ENCODE results near the gene KSR1.

KSR1 gene

DNA sequence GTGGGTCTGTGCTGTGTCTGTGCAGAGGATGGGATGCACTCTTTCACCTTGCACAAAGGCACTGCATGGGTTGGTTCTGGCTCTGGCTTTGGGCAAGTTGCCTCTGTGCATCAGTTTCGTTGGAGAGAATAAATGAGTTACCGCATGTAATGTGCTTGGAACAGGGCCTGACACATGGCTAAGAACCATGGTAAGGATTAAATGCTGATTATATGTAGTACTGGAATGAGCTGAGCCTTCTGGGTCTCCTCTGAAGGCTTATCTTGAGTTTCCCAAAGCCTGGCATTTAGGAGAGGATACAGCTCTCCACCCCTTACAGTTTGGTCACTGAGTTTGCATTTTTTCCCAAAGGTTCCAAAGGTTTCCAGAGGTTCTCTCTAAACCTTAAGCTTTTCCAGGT is 69.1 kb downstream of the KSR1 start:
- no peaks in the 10 kb centered on the region for H3K36me3 ChIP-seq (replicated peaks in 1 of 2; ENCODE audit: control insufficient read depth in 2 of 2, insufficient read depth in 2 of 2, low read length in 2 of 2)
- no CpG with 5 or more reads among the region's 2 CpGs for WGBS, 2 donors (ENCODE audit: extremely low coverage in 2 of 2, insufficient read length in 2 of 2, insufficient replicate concordance in 1 of 2)
- peaks cover 14 to 16% of the 10 kb centered on the region in 2 donors for H3K4me1 ChIP-seq (ENCODE audit: control insufficient read depth in 2 of 2, insufficient read depth in 1 of 2, low read depth in 1 of 2, low read length in 2 of 2)
- no peak overlapping the region for H3K14ac ChIP-seq (ENCODE audit: low read length)
- H2BK12ac ChIP-seq (ENCODE audit: low read length), result no peak overlapping the region
- H2AK5ac ChIP-seq (ENCODE audit: low read depth, low read length), result no peak overlapping the region
- H3K18ac ChIP-seq (ENCODE audit: low read length), result no peak overlapping the region
- H3K23ac ChIP-seq (ENCODE audit: low read depth, low read length, poor library complexity), result no peak overlapping the region
- no peak overlapping the region for H4K91ac ChIP-seq (ENCODE audit: low read depth, low read length, poor library complexity)
- no peak overlapping the region for H2BK5ac ChIP-seq (ENCODE audit: low read length)
- H2AFZ ChIP-seq (ENCODE audit: low read length), result no peak overlapping the region
- no peaks in the 10 kb centered on the region for H3K27me3 ChIP-seq (ENCODE audit: control insufficient read depth in 3 of 3, insufficient read depth in 3 of 3, low read depth in 1 of 3, low read length in 3 of 3)
- H2BK15ac ChIP-seq (ENCODE audit: low read length), result no peak overlapping the region
- no peak overlapping the region for H4K8ac ChIP-seq (ENCODE audit: low read depth, low read length)
- H3K27ac ChIP-seq (replicated peaks; ENCODE audit: low read length), result no peak overlapping the region
- DNase-seq (ENCODE audit: low spot score), result no peak
- H3K9ac ChIP-seq (ENCODE audit: low read depth, low read length, poor library complexity), result no peak overlapping the region
- H3K4me2 ChIP-seq (ENCODE audit: insufficient read depth, low read length, poor library complexity, severe bottlenecking), result no peak overlapping the region
- no peak overlapping the region for H2BK120ac ChIP-seq (ENCODE audit: low read depth, low read length)
- H3K4ac ChIP-seq (ENCODE audit: low read length), result no peak overlapping the region
- H3K9me3 ChIP-seq (replicated peaks in 1 of 2; ENCODE audit: control insufficient read depth in 2 of 2, insufficient read depth in 1 of 2, low read depth in 1 of 2, low read length in 2 of 2), result no peaks in the 10 kb centered on the region
- no peaks in the 10 kb centered on the region for H3K79me1 ChIP-seq (ENCODE audit: low read depth, low read length)
- H3K4me3 ChIP-seq (ENCODE audit: low read length in 2 of 2), result no peak overlapping the region

DNA sequence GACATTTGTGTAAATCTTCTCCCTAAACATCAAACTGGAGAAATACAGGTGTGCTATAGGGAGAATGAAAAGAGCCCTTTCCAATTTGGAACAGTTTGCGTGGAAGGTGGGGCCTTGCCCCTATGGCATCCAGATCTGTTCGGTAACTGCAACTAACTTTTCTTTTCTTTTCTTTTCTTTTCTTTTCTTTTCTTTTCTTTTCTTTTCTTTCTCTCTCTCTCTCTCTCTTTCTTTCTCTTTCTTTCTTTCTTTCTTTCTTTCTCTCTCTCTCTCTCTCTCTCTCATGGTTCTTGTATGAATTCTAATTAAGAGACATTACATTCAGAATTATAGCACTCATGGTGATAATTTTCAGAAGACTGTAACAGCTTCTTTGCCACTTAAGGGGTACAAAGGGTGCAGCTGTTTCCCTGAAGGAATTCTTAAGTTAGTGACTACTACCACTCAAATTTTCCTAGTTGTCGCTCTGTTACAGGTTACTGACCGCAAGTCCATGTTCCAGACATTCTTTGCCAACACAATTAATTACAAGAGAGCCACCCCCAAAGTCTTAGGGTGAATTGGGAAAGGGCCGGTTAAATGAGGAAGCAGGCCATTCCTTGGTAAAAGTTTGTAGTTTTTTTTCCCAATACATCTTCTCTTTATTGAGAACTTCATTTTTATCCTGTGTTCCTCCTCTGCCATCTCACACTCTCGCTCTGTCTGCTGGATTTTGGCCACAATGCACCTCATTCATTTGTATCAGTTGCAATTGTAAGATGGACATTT is 69.8 kb downstream of the KSR1 start:
- H3K4ac ChIP-seq (ENCODE audit: low read length), result no peak overlapping the region
- no peaks in the 10 kb centered on the region for H3K79me1 ChIP-seq (ENCODE audit: low read depth, low read length)
- H3K14ac ChIP-seq (ENCODE audit: low read length), result no peak overlapping the region
- DNase-seq (ENCODE audit: low spot score), result no peak
- H3K9ac ChIP-seq (ENCODE audit: low read depth, low read length, poor library complexity), result no peak overlapping the region
- no peak overlapping the region for H4K8ac ChIP-seq (ENCODE audit: low read depth, low read length)
- H3K23ac ChIP-seq (ENCODE audit: low read depth, low read length, poor library complexity), result no peak overlapping the region
- no peak overlapping the region for H3K27ac ChIP-seq (replicated peaks; ENCODE audit: low read length)
- H2BK5ac ChIP-seq (ENCODE audit: low read length), result no peak overlapping the region
- no CpG with 5 or more reads among the region's 6 CpGs for WGBS, 2 donors (ENCODE audit: extremely low coverage in 2 of 2, insufficient read length in 2 of 2, insufficient replicate concordance in 1 of 2)
- H3K18ac ChIP-seq (ENCODE audit: low read length), result no peak overlapping the region
- H3K27me3 ChIP-seq (ENCODE audit: control insufficient read depth in 3 of 3, insufficient read depth in 3 of 3, low read depth in 1 of 3, low read length in 3 of 3), result no peaks in the 10 kb centered on the region
- H3K4me2 ChIP-seq (ENCODE audit: insufficient read depth, low read length, poor library complexity, severe bottlenecking), result no peak overlapping the region
- no peak overlapping the region for H3K4me3 ChIP-seq (ENCODE audit: low read length in 2 of 2)
- peak overlapping the region; percentile 52 for H2AFZ ChIP-seq (ENCODE audit: low read length)
- H2AK5ac ChIP-seq (ENCODE audit: low read depth, low read length), result no peak overlapping the region
- H2BK120ac ChIP-seq (ENCODE audit: low read depth, low read length), result no peak overlapping the region
- no peaks in the 10 kb centered on the region for H3K9me3 ChIP-seq (replicated peaks in 1 of 2; ENCODE audit: control insufficient read depth in 2 of 2, insufficient read depth in 1 of 2, low read depth in 1 of 2, low read length in 2 of 2)
- H2BK15ac ChIP-seq (ENCODE audit: low read length), result no peak overlapping the region
- H4K91ac ChIP-seq (ENCODE audit: low read depth, low read length, poor library complexity), result no peak overlapping the region
- H3K4me1 ChIP-seq (ENCODE audit: control insufficient read depth in 2 of 2, insufficient read depth in 1 of 2, low read depth in 1 of 2, low read length in 2 of 2), result peaks cover 10% of the 10 kb centered on the region in 2 donors
- no peak overlapping the region for H2BK12ac ChIP-seq (ENCODE audit: low read length)
- H3K36me3 ChIP-seq (replicated peaks in 1 of 2; ENCODE audit: control insufficient read depth in 2 of 2, insufficient read depth in 2 of 2, low read length in 2 of 2), result no peaks in the 10 kb centered on the region

DNA sequence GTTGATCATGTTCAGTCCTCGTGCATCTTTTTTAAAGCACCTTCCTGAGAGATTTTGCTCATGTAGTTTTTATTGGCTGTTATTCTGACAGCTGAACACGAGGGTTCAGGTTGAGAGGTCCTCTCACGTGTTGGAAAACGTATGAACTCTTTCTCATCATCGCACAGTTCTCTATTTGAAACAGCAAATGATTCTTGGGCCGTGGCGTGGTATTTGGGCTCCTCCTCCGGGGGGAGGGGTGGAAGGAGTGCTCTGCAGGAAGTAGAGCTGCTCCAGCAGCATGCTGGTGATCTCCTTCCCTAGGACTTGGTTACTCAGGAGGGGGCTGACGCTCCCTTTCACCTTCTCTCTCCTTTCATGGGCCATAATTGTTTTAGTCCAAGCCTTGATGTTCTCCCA is 70.4 kb downstream of the KSR1 start:
- Histone ChIP-seq H2BK12ac (ENCODE audit: low read length) (no peak overlapping the region), H3K18ac (ENCODE audit: low read length) (no peak overlapping the region), H3K4me3 (ENCODE audit: low read length in 2 of 2) (no peak overlapping the region), H3K4me1 (ENCODE audit: control insufficient read depth in 2 of 2, insufficient read depth in 1 of 2, low read depth in 1 of 2, low read length in 2 of 2) (peaks cover 10% of the 10 kb centered on the region in 2 donors), H3K36me3 (replicated peaks in 1 of 2; ENCODE audit: control insufficient read depth in 2 of 2, insufficient read depth in 2 of 2, low read length in 2 of 2) (no peaks in the 10 kb centered on the region), H2AK5ac (ENCODE audit: low read depth, low read length) (no peak overlapping the region), H3K79me1 (ENCODE audit: low read depth, low read length) (no peaks in the 10 kb centered on the region), H3K14ac (ENCODE audit: low read length) (no peak overlapping the region), H2BK15ac (ENCODE audit: low read length) (no peak overlapping the region), H2BK120ac (ENCODE audit: low read depth, low read length) (no peak overlapping the region), H3K23ac (ENCODE audit: low read depth, low read length, poor library complexity) (no peak overlapping the region), H3K27me3 (ENCODE audit: control insufficient read depth in 3 of 3, insufficient read depth in 3 of 3, low read depth in 1 of 3, low read length in 3 of 3) (no peaks in the 10 kb centered on the region), H3K9ac (ENCODE audit: low read depth, low read length, poor library complexity) (no peak overlapping the region), H3K9me3 (replicated peaks in 1 of 2; ENCODE audit: control insufficient read depth in 2 of 2, insufficient read depth in 1 of 2, low read depth in 1 of 2, low read length in 2 of 2) (no peaks in the 10 kb centered on the region), H4K8ac (ENCODE audit: low read depth, low read length) (no peak overlapping the region), H3K4me2 (ENCODE audit: insufficient read depth, low read length, poor library complexity, severe bottlenecking) (no peak overlapping the region), H2AFZ (ENCODE audit: low read length) (peak overlapping the region; percentile 52), H4K91ac (ENCODE audit: low read depth, low read length, poor library complexity) (no peak overlapping the region), H3K27ac (replicated peaks; ENCODE audit: low read length) (no peak overlapping the region), H3K4ac (ENCODE audit: low read length) (no peak overlapping the region), H2BK5ac (ENCODE audit: low read length) (no peak overlapping the region)
- no peak for DNase-seq (ENCODE audit: low spot score)
- no CpG with 5 or more reads among the region's 9 CpGs for whole genome bisulfite sequencing, 2 donors (ENCODE audit: extremely low coverage in 2 of 2, insufficient read length in 2 of 2, insufficient replicate concordance in 1 of 2)

DNA sequence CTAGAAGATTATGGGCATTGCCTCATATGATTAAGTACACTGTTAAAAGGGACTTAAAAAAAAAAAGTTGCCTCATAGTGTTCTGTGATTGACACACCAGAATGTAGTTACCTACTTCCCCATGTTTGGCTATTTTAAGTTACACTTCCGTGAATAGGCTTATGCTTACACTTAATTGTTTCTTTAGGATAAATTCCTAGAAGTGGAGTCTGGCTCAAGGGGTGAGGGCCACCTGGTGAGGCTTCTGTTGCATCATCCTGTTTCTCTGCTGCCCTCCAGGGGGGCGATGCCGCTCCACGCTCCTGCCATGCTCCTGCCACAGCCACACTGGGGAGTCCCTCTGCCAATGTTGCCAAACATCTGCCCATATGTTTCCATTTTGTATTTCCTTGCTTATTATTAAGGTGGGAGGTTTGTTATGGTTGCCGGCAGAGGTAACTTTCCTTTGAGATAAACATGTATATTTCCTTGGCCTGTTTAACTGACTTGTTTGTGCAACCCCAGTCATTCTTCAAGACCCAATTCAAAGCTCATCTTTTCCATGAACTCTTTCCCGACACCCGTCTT is 73.1 kb downstream of the KSR1 start:
- H4K8ac ChIP-seq (ENCODE audit: low read depth, low read length), result no peak overlapping the region
- H3K14ac ChIP-seq (ENCODE audit: low read length), result no peak overlapping the region
- H2BK120ac ChIP-seq (ENCODE audit: low read depth, low read length), result no peak overlapping the region
- H3K4ac ChIP-seq (ENCODE audit: low read length), result no peak overlapping the region
- H3K79me1 ChIP-seq (ENCODE audit: low read depth, low read length), result peaks cover 3% of the 10 kb centered on the region
- no CpG with 5 or more reads among the region's 7 CpGs for WGBS, 2 donors (ENCODE audit: extremely low coverage in 2 of 2, insufficient read length in 2 of 2, insufficient replicate concordance in 1 of 2)
- no peaks in the 10 kb centered on the region for H3K36me3 ChIP-seq (replicated peaks in 1 of 2; ENCODE audit: control insufficient read depth in 2 of 2, insufficient read depth in 2 of 2, low read length in 2 of 2)
- peaks cover 10 to 16% of the 10 kb centered on the region in 2 donors for H3K4me1 ChIP-seq (ENCODE audit: control insufficient read depth in 2 of 2, insufficient read depth in 1 of 2, low read depth in 1 of 2, low read length in 2 of 2)
- no peak for DNase-seq (ENCODE audit: low spot score)
- H3K4me2 ChIP-seq (ENCODE audit: insufficient read depth, low read length, poor library complexity, severe bottlenecking), result no peak overlapping the region
- no peaks in the 10 kb centered on the region for H3K27me3 ChIP-seq (ENCODE audit: control insufficient read depth in 3 of 3, insufficient read depth in 3 of 3, low read depth in 1 of 3, low read length in 3 of 3)
- no peak overlapping the region for H2BK15ac ChIP-seq (ENCODE audit: low read length)
- no peak overlapping the region for H2BK12ac ChIP-seq (ENCODE audit: low read length)
- H3K9me3 ChIP-seq (replicated peaks in 1 of 2; ENCODE audit: control insufficient read depth in 2 of 2, insufficient read depth in 1 of 2, low read depth in 1 of 2, low read length in 2 of 2), result no peaks in the 10 kb centered on the region
- H3K23ac ChIP-seq (ENCODE audit: low read depth, low read length, poor library complexity), result no peak overlapping the region
- no peak overlapping the region for H4K91ac ChIP-seq (ENCODE audit: low read depth, low read length, poor library complexity)
- H3K9ac ChIP-seq (ENCODE audit: low read depth, low read length, poor library complexity), result no peak overlapping the region
- no peak overlapping the region for H3K27ac ChIP-seq (replicated peaks; ENCODE audit: low read length)
- H2BK5ac ChIP-seq (ENCODE audit: low read length), result no peak overlapping the region
- H3K18ac ChIP-seq (ENCODE audit: low read length), result no peak overlapping the region
- no peak overlapping the region for H2AFZ ChIP-seq (ENCODE audit: low read length)
- no peak overlapping the region for H2AK5ac ChIP-seq (ENCODE audit: low read depth, low read length)
- no peak overlapping the region for H3K4me3 ChIP-seq (ENCODE audit: low read length in 2 of 2)
